OCI-LY3 (cell line): ENCODE results near the gene NQO1.

Experiments
- CTCF ChIP-seq: fragments of 200-600, 300-600 bp; sonication (generic); IDR thresholded peaks from 2 replicates; pipeline ENCODE4 v1.5.1; 2014; ENCODE audit warnings: antibody characterized with exemption, low read length, low read depth
- EZH2phosphoT487 ChIP-seq: fragments of 200-600 bp; shearing (Covaris generic); IDR thresholded peaks from 2 replicates; pipeline ENCODE4 v1.6.1; 2018; ENCODE audit warnings: antibody characterized with exemption, mixed run types, low read depth

- TF ChIP-seq CTCF = no peak
- no peak for TF ChIP-seq EZH2phosphoT487
Measured at GRCh38 chr16:69688589-69688988, 37.8 kb downstream of the NQO1 start.
